HepG2 (cell line): ENCODE data around the gene WIPF2. TPM values are rescaled to one million over a fixed set of nuclear protein-coding genes. Genes with fewer than 3 reads are reported as not detected.

ENCODE experiments used
- EEA1 ChIP-seq: sonication (generic); formaldehyde crosslinking; IDR thresholded peaks from 2 replicates; pipeline ENCODE4 v1.5.1; 2020; ENCODE audit warnings: mild to moderate bottlenecking, missing genetic modification reagents, borderline replicate concordance
- GZF1 ChIP-seq: sonication (generic); formaldehyde crosslinking; IDR thresholded peaks from 2 replicates; pipeline ENCODE4 v1.5.1; 2020; ENCODE audit warnings: mild to moderate bottlenecking, missing genetic modification reagents
- HNRNPH1 ChIP-seq: fragments of 200-400 bp; formaldehyde crosslinking; optimal IDR thresholded peaks from 2 replicates; pipeline ENCODE3; 2017; ENCODE audit warnings: mild to moderate bottlenecking, low read depth, low read length
- HOXA5 ChIP-seq: sonication (generic); formaldehyde crosslinking; IDR thresholded peaks from 2 replicates; pipeline ENCODE4 v1.4.0; 2020; ENCODE audit warnings: missing genetic modification reagents
- KAT8 ChIP-seq: IDR thresholded peaks from 2 replicates; pipeline ENCODE4 v1.6.1; 2016; ENCODE audit warnings: missing genetic modification reagents, missing compliant biosample characterization
- PITX1 ChIP-seq: sonication (generic); formaldehyde crosslinking; IDR thresholded peaks from 2 replicates; pipeline ENCODE4 v1.5.1; 2020; ENCODE audit warnings: mild to moderate bottlenecking, missing genetic modification reagents
- RXRA ChIP-seq: sonication (generic); formaldehyde crosslinking; IDR thresholded peaks from 2 replicates; pipeline ENCODE4 v1.5.1; 2020; ENCODE audit warnings: missing genetic modification reagents
- SIN3B ChIP-seq: fragments of 150-350 bp; IDR thresholded peaks from 2 replicates; pipeline ENCODE4 v1.6.1; 2014; ENCODE audit warnings: low read length
- SRF ChIP-seq: IDR thresholded peaks from 2 replicates; pipeline ENCODE4 v1.6.1; 2011; ENCODE audit warnings: mild to moderate bottlenecking, low read depth, low read length, moderate library complexity
- STAG1 ChIP-seq: sonication (generic); formaldehyde crosslinking; IDR thresholded peaks from 2 replicates; pipeline ENCODE4 v1.4.0; 2020; ENCODE audit warnings: missing genetic modification reagents
- ZNF24 ChIP-seq: fragments of 450-650 bp; IDR thresholded peaks from 2 replicates; pipeline ENCODE4 v1.6.1; 2017; ENCODE audit warnings: antibody characterized with exemption, mild to moderate bottlenecking
- ZNF263 ChIP-seq: sonication (generic); formaldehyde crosslinking; IDR thresholded peaks from 2 replicates; pipeline ENCODE4 v1.4.0; 2020; ENCODE audit warnings: missing genetic modification reagents
- ZNF792 ChIP-seq: IDR thresholded peaks from 2 replicates; pipeline ENCODE4 v1.6.1; 2016
- polyA plus RNA-seq, 8 experiments: library from polyadenylated mRNA; depleted of rRNA in 3 of 8; stranded (reverse) in 7 of 8; unstranded in 1 of 8; fragments of >200 nt; fragmentation: Illumina TruSeq in 4 of 8; extraction: Trizol in 4 of 8; gene quantifications; 2 replicates each; pipeline versions ENCODE4 v1.2.1 to v1.2.3, GENCODE V29; 2011 to 2016; ENCODE audit warnings: low read depth in 4 of 8, missing spikeins in 1 of 8, mixed read lengths in 1 of 8; ENCODE audit not compliant: insufficient read depth in 1 of 8
- total RNA-seq, 5 experiments: library from RNA; depleted of rRNA; stranded (reverse); fragments of >200 nt; fragmentation: Illumina TruSeq; extraction: Trizol; gene quantifications; 2 replicates each; pipeline ENCODE4 v1.2.3, GENCODE V29; 2016; ENCODE audit warnings: low read depth in 1 of 5
- TF ChIP-seq, protein P1 (sequence below): sonication (generic); formaldehyde crosslinking; IDR thresholded peaks from 2 replicates; pipeline ENCODE4 v1.4.0; 2020; ENCODE audit warnings: mild to moderate bottlenecking, missing genetic modification reagents
- TF ChIP-seq, protein P2 (sequence below): sonication (generic); formaldehyde crosslinking; IDR thresholded peaks from 2 replicates; pipeline ENCODE4 v1.5.1; 2020; ENCODE audit warnings: mild to moderate bottlenecking, missing genetic modification reagents, moderate library complexity
- TF ChIP-seq, protein P3 (sequence below): sonication (generic); formaldehyde crosslinking; IDR thresholded peaks from 2 replicates; pipeline ENCODE4; 2020; ENCODE audit warnings: missing genetic modification reagents, mild to moderate bottlenecking, borderline replicate concordance
- TF ChIP-seq, protein P4 (sequence below): sonication (generic); formaldehyde crosslinking; IDR thresholded peaks from 2 replicates; pipeline ENCODE4 v1.4.0; 2020; ENCODE audit warnings: mild to moderate bottlenecking, missing genetic modification reagents

WIPF2 gene
- total and polyA plus RNA-seq, 2 of the 13 experiments (the other 11 are each of a cell fraction or from before 2014, with no cell fraction given): 7.2 to 10.8 TPM

DNA sequence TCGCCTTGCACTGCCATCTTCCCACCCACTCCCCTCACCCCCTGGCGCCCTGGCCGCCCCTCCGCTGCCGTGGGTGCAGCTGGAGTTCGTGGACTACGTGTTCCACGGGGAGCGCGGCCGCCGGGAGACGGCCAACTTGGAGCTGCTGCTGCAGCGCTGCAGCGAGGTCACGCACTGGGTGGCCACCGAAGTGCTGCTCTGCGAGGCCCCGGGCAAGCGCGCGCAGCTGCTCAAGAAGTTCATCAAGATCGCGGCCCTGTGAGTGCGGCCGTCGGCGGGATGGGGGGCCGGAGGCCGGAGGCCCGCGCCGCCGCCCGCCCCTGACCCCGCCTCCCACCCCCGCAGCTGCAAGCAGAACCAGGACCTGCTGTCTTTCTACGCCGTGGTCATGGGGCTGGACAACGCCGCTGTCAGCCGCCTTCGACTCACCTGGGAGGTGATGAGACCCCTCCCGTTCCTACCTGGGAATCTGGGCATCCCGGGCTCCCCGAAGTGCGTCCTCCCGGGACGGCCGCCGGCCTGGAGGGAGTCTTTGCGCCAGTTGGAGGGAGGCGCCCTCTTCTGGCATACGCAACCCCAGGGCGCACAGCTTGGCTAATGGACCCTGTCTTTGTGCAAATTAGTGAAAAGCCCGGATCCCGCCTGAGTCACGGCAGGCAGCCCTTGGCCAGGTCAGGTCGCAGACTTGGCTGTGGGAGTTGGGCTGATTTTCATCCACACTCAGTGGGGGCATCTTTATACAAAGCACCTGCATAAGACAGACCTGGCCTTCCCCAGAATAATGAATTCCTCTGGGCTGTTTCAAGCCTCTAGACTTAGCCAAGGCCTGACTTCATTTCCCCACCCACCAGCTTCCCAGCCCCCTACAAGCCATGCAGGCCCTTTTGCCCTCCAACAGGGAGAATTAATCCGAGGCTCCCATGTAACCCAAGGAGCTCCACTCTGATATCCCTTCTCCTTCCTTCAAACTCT is 27.6 kb upstream of the WIPF2 start (continued):
- TF ChIP-seq, protein P1, sequence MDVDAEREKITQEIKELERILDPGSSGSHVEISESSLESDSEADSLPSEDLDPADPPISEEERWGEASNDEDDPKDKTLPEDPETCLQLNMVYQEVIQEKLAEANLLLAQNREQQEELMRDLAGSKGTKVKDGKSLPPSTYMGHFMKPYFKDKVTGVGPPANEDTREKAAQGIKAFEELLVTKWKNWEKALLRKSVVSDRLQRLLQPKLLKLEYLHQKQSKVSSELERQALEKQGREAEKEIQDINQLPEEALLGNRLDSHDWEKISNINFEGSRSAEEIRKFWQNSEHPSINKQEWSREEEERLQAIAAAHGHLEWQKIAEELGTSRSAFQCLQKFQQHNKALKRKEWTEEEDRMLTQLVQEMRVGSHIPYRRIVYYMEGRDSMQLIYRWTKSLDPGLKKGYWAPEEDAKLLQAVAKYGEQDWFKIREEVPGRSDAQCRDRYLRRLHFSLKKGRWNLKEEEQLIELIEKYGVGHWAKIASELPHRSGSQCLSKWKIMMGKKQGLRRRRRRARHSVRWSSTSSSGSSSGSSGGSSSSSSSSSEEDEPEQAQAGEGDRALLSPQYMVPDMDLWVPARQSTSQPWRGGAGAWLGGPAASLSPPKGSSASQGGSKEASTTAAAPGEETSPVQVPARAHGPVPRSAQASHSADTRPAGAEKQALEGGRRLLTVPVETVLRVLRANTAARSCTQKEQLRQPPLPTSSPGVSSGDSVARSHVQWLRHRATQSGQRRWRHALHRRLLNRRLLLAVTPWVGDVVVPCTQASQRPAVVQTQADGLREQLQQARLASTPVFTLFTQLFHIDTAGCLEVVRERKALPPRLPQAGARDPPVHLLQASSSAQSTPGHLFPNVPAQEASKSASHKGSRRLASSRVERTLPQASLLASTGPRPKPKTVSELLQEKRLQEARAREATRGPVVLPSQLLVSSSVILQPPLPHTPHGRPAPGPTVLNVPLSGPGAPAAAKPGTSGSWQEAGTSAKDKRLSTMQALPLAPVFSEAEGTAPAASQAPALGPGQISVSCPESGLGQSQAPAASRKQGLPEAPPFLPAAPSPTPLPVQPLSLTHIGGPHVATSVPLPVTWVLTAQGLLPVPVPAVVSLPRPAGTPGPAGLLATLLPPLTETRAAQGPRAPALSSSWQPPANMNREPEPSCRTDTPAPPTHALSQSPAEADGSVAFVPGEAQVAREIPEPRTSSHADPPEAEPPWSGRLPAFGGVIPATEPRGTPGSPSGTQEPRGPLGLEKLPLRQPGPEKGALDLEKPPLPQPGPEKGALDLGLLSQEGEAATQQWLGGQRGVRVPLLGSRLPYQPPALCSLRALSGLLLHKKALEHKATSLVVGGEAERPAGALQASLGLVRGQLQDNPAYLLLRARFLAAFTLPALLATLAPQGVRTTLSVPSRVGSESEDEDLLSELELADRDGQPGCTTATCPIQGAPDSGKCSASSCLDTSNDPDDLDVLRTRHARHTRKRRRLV (CRISPR knock-in tag): peak; percentile 86
- peak; percentile 79; the same call in 1 of the 2 replicates for TF ChIP-seq ZNF263 (CRISPR knock-in tag)
- TF ChIP-seq, protein P2, sequence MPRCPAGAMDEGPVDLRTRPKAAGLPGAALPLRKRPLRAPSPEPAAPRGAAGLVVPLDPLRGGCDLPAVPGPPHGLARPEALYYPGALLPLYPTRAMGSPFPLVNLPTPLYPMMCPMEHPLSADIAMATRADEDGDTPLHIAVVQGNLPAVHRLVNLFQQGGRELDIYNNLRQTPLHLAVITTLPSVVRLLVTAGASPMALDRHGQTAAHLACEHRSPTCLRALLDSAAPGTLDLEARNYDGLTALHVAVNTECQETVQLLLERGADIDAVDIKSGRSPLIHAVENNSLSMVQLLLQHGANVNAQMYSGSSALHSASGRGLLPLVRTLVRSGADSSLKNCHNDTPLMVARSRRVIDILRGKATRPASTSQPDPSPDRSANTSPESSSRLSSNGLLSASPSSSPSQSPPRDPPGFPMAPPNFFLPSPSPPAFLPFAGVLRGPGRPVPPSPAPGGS (CRISPR knock-in tag): peak; percentile 15; the same call in 1 of the 2 replicates
- TF ChIP-seq STAG1: peak; percentile 71
- TF ChIP-seq EEA1 (CRISPR knock-in tag): peak; percentile 67; the same call in 1 of the 2 replicates
- TF ChIP-seq KAT8: peak; percentile 55; the same call in 1 of the 2 replicates
- TF ChIP-seq, protein P3, sequence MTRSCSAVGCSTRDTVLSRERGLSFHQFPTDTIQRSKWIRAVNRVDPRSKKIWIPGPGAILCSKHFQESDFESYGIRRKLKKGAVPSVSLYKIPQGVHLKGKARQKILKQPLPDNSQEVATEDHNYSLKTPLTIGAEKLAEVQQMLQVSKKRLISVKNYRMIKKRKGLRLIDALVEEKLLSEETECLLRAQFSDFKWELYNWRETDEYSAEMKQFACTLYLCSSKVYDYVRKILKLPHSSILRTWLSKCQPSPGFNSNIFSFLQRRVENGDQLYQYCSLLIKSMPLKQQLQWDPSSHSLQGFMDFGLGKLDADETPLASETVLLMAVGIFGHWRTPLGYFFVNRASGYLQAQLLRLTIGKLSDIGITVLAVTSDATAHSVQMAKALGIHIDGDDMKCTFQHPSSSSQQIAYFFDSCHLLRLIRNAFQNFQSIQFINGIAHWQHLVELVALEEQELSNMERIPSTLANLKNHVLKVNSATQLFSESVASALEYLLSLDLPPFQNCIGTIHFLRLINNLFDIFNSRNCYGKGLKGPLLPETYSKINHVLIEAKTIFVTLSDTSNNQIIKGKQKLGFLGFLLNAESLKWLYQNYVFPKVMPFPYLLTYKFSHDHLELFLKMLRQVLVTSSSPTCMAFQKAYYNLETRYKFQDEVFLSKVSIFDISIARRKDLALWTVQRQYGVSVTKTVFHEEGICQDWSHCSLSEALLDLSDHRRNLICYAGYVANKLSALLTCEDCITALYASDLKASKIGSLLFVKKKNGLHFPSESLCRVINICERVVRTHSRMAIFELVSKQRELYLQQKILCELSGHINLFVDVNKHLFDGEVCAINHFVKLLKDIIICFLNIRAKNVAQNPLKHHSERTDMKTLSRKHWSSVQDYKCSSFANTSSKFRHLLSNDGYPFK (CRISPR knock-in tag): peak; percentile 63; the same call in 1 of the 2 replicates
- 0 out of 2 replicates have a peak, but pooled peaks have one; percentile 18 for TF ChIP-seq ZNF792
- TF ChIP-seq, protein P4, sequence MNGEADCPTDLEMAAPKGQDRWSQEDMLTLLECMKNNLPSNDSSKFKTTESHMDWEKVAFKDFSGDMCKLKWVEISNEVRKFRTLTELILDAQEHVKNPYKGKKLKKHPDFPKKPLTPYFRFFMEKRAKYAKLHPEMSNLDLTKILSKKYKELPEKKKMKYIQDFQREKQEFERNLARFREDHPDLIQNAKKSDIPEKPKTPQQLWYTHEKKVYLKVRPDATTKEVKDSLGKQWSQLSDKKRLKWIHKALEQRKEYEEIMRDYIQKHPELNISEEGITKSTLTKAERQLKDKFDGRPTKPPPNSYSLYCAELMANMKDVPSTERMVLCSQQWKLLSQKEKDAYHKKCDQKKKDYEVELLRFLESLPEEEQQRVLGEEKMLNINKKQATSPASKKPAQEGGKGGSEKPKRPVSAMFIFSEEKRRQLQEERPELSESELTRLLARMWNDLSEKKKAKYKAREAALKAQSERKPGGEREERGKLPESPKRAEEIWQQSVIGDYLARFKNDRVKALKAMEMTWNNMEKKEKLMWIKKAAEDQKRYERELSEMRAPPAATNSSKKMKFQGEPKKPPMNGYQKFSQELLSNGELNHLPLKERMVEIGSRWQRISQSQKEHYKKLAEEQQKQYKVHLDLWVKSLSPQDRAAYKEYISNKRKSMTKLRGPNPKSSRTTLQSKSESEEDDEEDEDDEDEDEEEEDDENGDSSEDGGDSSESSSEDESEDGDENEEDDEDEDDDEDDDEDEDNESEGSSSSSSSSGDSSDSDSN (CRISPR knock-in tag): peak; percentile 82
- 0 out of 2 replicates have a peak, but pooled peaks have one; percentile 57 for TF ChIP-seq RXRA
- no peak for TF ChIP-seq HOXA5 (CRISPR knock-in tag)
- TF ChIP-seq SRF: no peak
- no peak for TF ChIP-seq SIN3B
- peak; percentile 73 for TF ChIP-seq PITX1
- no peak for TF ChIP-seq HNRNPH1
- no peak for TF ChIP-seq ZNF24
- TF ChIP-seq GZF1 (CRISPR knock-in tag): peak; percentile 64; the same call in 1 of the 2 replicates
